Stimulated activated naive CD8-positive, alpha-beta T cell treated with anti-CD3 and anti-CD28 coated beads, Interleukin-15, Interleukin-2, amounts not matched to agents 100 ng/mL and 50 ng/mL, for 24 hours (primary cell): ENCODE measurements around the gene RASA4.
"Not testable (repeated sequence)": the region's sequence is repeated elsewhere in the genome, so short reads cannot be mapped to it uniquely, and the experiment has no call there.

Source experiments
- H3K27ac Mint-ChIP-seq: one replicate; pipeline ENCODE4 v1.8.0; 2021; ENCODE audit warnings: mild to moderate bottlenecking, mixed read lengths
- H3K27me3 Mint-ChIP-seq: one replicate; pipeline ENCODE4 v1.8.0; 2021; ENCODE audit warnings: mixed read lengths
- H3K36me3 Mint-ChIP-seq: one replicate; pipeline ENCODE4 v1.8.0; 2021; ENCODE audit warnings: low read depth, mixed read lengths
- H3K4me1 Mint-ChIP-seq: one replicate; pipeline ENCODE4 v1.8.0; 2021; ENCODE audit warnings: low read depth, mixed read lengths
- H3K4me3 Mint-ChIP-seq: one replicate; pipeline ENCODE4 v1.8.0; 2021; ENCODE audit warnings: mild to moderate bottlenecking, mixed read lengths
- H3K9me3 Mint-ChIP-seq: one replicate; pipeline ENCODE4 v1.8.0; 2021; ENCODE audit warnings: mixed read lengths

Gene RASA4

GRCh38 chr7:102613575-102614345, 2.8 kb downstream of the RASA4 start:
- not testable (repeated sequence) for H3K4me1 Mint-ChIP-seq, H3K4me3 Mint-ChIP-seq, H3K27ac Mint-ChIP-seq, H3K36me3 Mint-ChIP-seq, H3K27me3 Mint-ChIP-seq, H3K9me3 Mint-ChIP-seq

- not testable (repeated sequence) for H3K9me3 Mint-ChIP-seq, H3K4me3 Mint-ChIP-seq, H3K4me1 Mint-ChIP-seq, H3K27ac Mint-ChIP-seq, H3K36me3 Mint-ChIP-seq, H3K27me3 Mint-ChIP-seq
Observed at GRCh38 chr7:102611675-102612325, 4.8 kb downstream of the RASA4 start.

- not testable (repeated sequence) for H3K4me3 Mint-ChIP-seq, H3K27me3 Mint-ChIP-seq
Observed at GRCh38 chr7:102611013-102611674, 5.4 kb downstream of the RASA4 start.

GRCh38 chr7:102610441-102610840, 6.1 kb downstream of the RASA4 start:
- H3K4me3 Mint-ChIP-seq, H3K27me3 Mint-ChIP-seq, H3K4me1 Mint-ChIP-seq, H3K9me3 Mint-ChIP-seq, H3K27ac Mint-ChIP-seq, H3K36me3 Mint-ChIP-seq: not testable (repeated sequence)

More at GRCh38 chr7:102611013-102611674, 5.4 kb downstream of the RASA4 start:
- not testable (repeated sequence) for H3K27ac Mint-ChIP-seq, H3K4me1 Mint-ChIP-seq, H3K9me3 Mint-ChIP-seq, H3K36me3 Mint-ChIP-seq

GRCh38 chr7:102609734-102610133, 6.8 kb downstream of the RASA4 start:
- H3K9me3 Mint-ChIP-seq, H3K27ac Mint-ChIP-seq, H3K27me3 Mint-ChIP-seq, H3K4me3 Mint-ChIP-seq, H3K36me3 Mint-ChIP-seq, H3K4me1 Mint-ChIP-seq: not testable (repeated sequence)

GRCh38 chr7:102606848-102607247, 9.7 kb downstream of the RASA4 start:
- H3K27me3 Mint-ChIP-seq, H3K4me3 Mint-ChIP-seq, H3K4me1 Mint-ChIP-seq, H3K27ac Mint-ChIP-seq, H3K9me3 Mint-ChIP-seq, H3K36me3 Mint-ChIP-seq: not testable (repeated sequence)

- not testable (repeated sequence) for H3K4me1 Mint-ChIP-seq, H3K36me3 Mint-ChIP-seq, H3K27ac Mint-ChIP-seq, H3K9me3 Mint-ChIP-seq, H3K4me3 Mint-ChIP-seq, H3K27me3 Mint-ChIP-seq
Observed at GRCh38 chr7:102604431-102605145, 12.0 kb downstream of the RASA4 start.

GRCh38 chr7:102602317-102602716, 14.2 kb downstream of the RASA4 start:
- not testable (repeated sequence) for H3K4me3 Mint-ChIP-seq, H3K27ac Mint-ChIP-seq, H3K9me3 Mint-ChIP-seq, H3K36me3 Mint-ChIP-seq, H3K4me1 Mint-ChIP-seq, H3K27me3 Mint-ChIP-seq

GRCh38 chr7:102599699-102600098, 16.9 kb downstream of the RASA4 start:
- H3K4me3 Mint-ChIP-seq, H3K27me3 Mint-ChIP-seq, H3K9me3 Mint-ChIP-seq, H3K4me1 Mint-ChIP-seq, H3K27ac Mint-ChIP-seq, H3K36me3 Mint-ChIP-seq: not testable (repeated sequence)

- H3K9me3 Mint-ChIP-seq, H3K4me3 Mint-ChIP-seq, H3K4me1 Mint-ChIP-seq, H3K27me3 Mint-ChIP-seq, H3K36me3 Mint-ChIP-seq, H3K27ac Mint-ChIP-seq: not testable (repeated sequence)
Observed at GRCh38 chr7:102596036-102596435, 20.5 kb downstream of the RASA4 start.

GRCh38 chr7:102593637-102594334, 22.8 kb downstream of the RASA4 start:
- not testable (repeated sequence) for H3K4me1 Mint-ChIP-seq, H3K27ac Mint-ChIP-seq, H3K36me3 Mint-ChIP-seq, H3K4me3 Mint-ChIP-seq, H3K27me3 Mint-ChIP-seq, H3K9me3 Mint-ChIP-seq

GRCh38 chr7:102592477-102593019, 24.0 kb downstream of the RASA4 start:
- H3K36me3 Mint-ChIP-seq, H3K4me3 Mint-ChIP-seq, H3K4me1 Mint-ChIP-seq, H3K27ac Mint-ChIP-seq, H3K9me3 Mint-ChIP-seq, H3K27me3 Mint-ChIP-seq: not testable (repeated sequence)

- H3K9me3 Mint-ChIP-seq, H3K4me1 Mint-ChIP-seq, H3K27ac Mint-ChIP-seq, H3K4me3 Mint-ChIP-seq, H3K36me3 Mint-ChIP-seq, H3K27me3 Mint-ChIP-seq: not testable (repeated sequence)
Observed at GRCh38 chr7:102589857-102590256, 26.7 kb downstream of the RASA4 start.

- H3K27me3 Mint-ChIP-seq, H3K27ac Mint-ChIP-seq, H3K4me1 Mint-ChIP-seq, H3K4me3 Mint-ChIP-seq, H3K9me3 Mint-ChIP-seq, H3K36me3 Mint-ChIP-seq: not testable (repeated sequence)
Observed at GRCh38 chr7:102583495-102583894, 33.1 kb downstream of the RASA4 start.

GRCh38 chr7:102581722-102582121, 34.8 kb downstream of the RASA4 start:
- not testable (repeated sequence) for H3K27ac Mint-ChIP-seq, H3K4me1 Mint-ChIP-seq, H3K27me3 Mint-ChIP-seq, H3K36me3 Mint-ChIP-seq, H3K4me3 Mint-ChIP-seq, H3K9me3 Mint-ChIP-seq
